ENCODE data around the gene TMCO5A. TPM values are rescaled to one million over a fixed set of nuclear protein-coding genes. Genes with fewer than 3 reads are reported as not detected.

The TMCO5A gene
- total RNA-seq, 1 donor from 2014 or later = not detected

- no peak for DNase-seq (ENCODE audit: low read depth)
Observed at GRCh38 chr15:37973856-37974255, 39.4 kb downstream of the TMCO5A start.

DNA sequence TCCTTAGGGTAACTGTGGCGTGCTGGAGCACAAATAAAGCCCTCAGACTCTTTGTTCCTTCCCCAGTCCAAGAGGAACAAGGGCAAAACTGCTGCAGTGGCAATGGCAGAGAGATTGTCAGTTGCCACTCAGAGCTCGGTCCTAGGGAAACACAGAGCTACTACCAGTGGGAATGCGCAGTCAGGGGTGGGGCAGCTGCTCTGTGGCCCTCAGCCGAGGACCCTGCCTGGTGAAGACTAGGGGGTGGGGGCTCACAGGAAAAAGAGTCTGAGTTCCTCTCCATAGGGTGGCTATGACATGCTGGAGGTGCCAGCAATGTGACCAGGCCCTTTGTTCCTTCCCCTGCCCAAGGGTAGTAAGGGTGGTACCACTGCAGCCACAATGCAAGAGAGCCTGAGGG is 43.8 kb downstream of the TMCO5A start:
- no peak for DNase-seq (ENCODE audit: low read depth)

- DNase-seq (ENCODE audit: low read depth) = no peak
Observed at GRCh38 chr15:37979671-37980409, 45.4 kb downstream of the TMCO5A start.

- DNase-seq (ENCODE audit: low read depth) = no peak
Observed at GRCh38 chr15:37981201-37981600, 46.8 kb downstream of the TMCO5A start.

GRCh38 chr15:37981775-37982174 is 47.3 kb downstream of the TMCO5A start:
- DNase-seq (ENCODE audit: low read depth) = peak; percentile 67

GRCh38 chr15:37984368-37984767 is 49.9 kb downstream of the TMCO5A start:
- DNase-seq (ENCODE audit: low read depth) = peak; percentile 6

DNA sequence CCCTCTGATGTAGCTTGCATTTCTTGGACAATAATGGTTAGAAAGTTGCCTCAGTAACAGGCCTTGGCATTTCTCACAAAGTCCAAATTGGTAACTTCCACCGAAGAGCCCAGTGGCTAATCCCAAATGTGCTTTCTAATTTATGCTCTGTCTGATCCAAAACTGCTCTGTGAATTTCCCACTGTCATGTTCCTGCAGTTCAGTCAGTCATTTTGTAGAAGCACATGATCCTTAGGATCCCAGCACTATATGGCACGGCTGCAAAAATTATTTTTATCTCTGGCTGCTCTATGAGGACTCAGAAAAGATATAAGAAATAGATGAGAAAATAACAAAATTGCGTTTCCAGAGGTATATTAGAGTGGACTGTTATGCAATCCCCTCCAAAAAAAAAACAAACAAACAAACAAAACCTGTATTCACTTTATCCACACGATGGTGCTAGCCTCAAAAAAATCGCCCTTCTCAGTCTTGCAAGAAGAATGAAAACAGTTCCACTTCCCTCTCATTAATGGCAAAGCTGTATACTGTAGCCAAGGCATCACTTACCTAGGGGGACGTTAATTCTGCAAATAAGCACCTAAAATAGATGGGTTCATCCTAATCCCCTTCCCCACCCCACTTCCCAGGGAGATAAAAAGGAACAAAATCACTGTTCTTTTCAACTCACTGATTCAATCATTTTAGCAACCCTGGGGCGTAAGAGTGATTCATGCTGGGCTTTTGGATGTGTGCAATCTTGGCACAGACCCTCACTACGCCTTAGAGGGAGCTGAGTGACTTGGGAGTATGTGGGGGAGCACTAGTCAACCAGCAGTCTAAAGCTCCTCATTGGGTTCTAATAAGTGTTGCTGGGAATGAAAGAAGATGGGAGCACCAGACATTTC is 61.3 kb downstream of the TMCO5A start:
- DNase-seq (ENCODE audit: low read depth) = peak; percentile 75

All from renal cortical epithelial cell (primary cell).